Measurements from ENCODE around the gene IL1RL2.

IL1RL2 gene

GRCh38 chr2:102193074-102193473, 6.3 kb downstream of the IL1RL2 start:
- in situ Hi-C loops (cut with MboI; ENCODE audit: low sequenced_read_pairs), result no loop called here

- in situ Hi-C loops (cut with MboI; ENCODE audit: low sequenced_read_pairs), result no loop called here
Observed at GRCh38 chr2:102194609-102195268, 7.9 kb downstream of the IL1RL2 start.

- in situ Hi-C loops (cut with MboI; ENCODE audit: low sequenced_read_pairs), result no loop called here
Observed at GRCh38 chr2:102197389-102198137, 10.7 kb downstream of the IL1RL2 start.

- in situ Hi-C loops (cut with MboI; ENCODE audit: low sequenced_read_pairs), result no loop called here
Observed at GRCh38 chr2:102200539-102200938, 13.7 kb downstream of the IL1RL2 start.

GRCh38 chr2:102204638-102205037, 17.8 kb downstream of the IL1RL2 start:
- in situ Hi-C loops (cut with MboI; ENCODE audit: low sequenced_read_pairs), result no loop called here

- in situ Hi-C loops (cut with MboI; ENCODE audit: low sequenced_read_pairs), result no loop called here
Observed at GRCh38 chr2:102206666-102207341, 20.0 kb downstream of the IL1RL2 start.

- in situ Hi-C loops (cut with MboI; ENCODE audit: low sequenced_read_pairs), result no loop called here
Observed at GRCh38 chr2:102208774-102209173, 22.0 kb downstream of the IL1RL2 start.

- in situ Hi-C loops (cut with MboI; ENCODE audit: low sequenced_read_pairs), result no loop called here
Observed at GRCh38 chr2:102209474-102209873, 22.7 kb downstream of the IL1RL2 start.

- in situ Hi-C loops (cut with MboI; ENCODE audit: low sequenced_read_pairs), result no loop called here
Observed at GRCh38 chr2:102217032-102217431, 30.2 kb downstream of the IL1RL2 start.

GRCh38 chr2:102224824-102225739, 38.3 kb downstream of the IL1RL2 start:
- in situ Hi-C loops (cut with MboI; ENCODE audit: low sequenced_read_pairs), result no loop called here

- in situ Hi-C loops (cut with MboI; ENCODE audit: low sequenced_read_pairs), result no loop called here
Observed at GRCh38 chr2:102226171-102226570, 39.3 kb downstream of the IL1RL2 start.

GRCh38 chr2:102226612-102227391, 40.0 kb downstream of the IL1RL2 start:
- in situ Hi-C loops (cut with MboI; ENCODE audit: low sequenced_read_pairs), result no loop called here

- in situ Hi-C loops (cut with MboI; ENCODE audit: low sequenced_read_pairs), result no loop called here
Observed at GRCh38 chr2:102229141-102229769, 42.4 kb downstream of the IL1RL2 start.

GRCh38 chr2:102230410-102230909, 43.6 kb downstream of the IL1RL2 start:
- in situ Hi-C loops (cut with MboI; ENCODE audit: low sequenced_read_pairs), result no loop called here

- in situ Hi-C loops (cut with MboI; ENCODE audit: low sequenced_read_pairs), result no loop called here
Observed at GRCh38 chr2:102233132-102233884, 46.5 kb downstream of the IL1RL2 start.

- in situ Hi-C loops (cut with MboI; ENCODE audit: low sequenced_read_pairs), result loop anchor here (5.0 kb wide), 1 partner anchor 213 kb away; no protein-coding TSS in a partner anchor
Observed at GRCh38 chr2:102235042-102235473, 48.2 kb downstream of the IL1RL2 start.

GRCh38 chr2:102235491-102235890, 48.7 kb downstream of the IL1RL2 start:
- in situ Hi-C loops (cut with MboI; ENCODE audit: low sequenced_read_pairs), result loop anchor here (5.0 kb wide), 1 partner anchor 213 kb away; no protein-coding TSS in a partner anchor

GRCh38 chr2:102236132-102236531, 49.3 kb downstream of the IL1RL2 start:
- in situ Hi-C loops (cut with MboI; ENCODE audit: low sequenced_read_pairs), result loop anchor here (5.0 kb wide), 1 partner anchor 214 kb away; no protein-coding TSS in a partner anchor
